Activated CD8-positive, alpha-beta T cell treated with anti-CD3 and anti-CD28 coated beads for 36 hours (primary cell): ENCODE measurements around the gene CDKN1A. TPM values are rescaled to one million over a fixed set of nuclear protein-coding genes. Genes with fewer than 3 reads are reported as not detected.

Experiments
- ATAC-seq: fragments of 200-7000 bp; cut with Tn5 transposase; one replicate; pipeline ENCODE4 v1.10.0; 2021; ENCODE audit warnings: mild to moderate bottlenecking, moderate library complexity
- CTCF ChIA-PET: fragments of 350-600 bp; sonication (Branson Sonifier 250); formaldehyde crosslinking; loops from one replicate; lab custom pipeline; 2021; ENCODE audit warnings: antibody characterized with exemption; lab: Charles Lee
- POLR2A ChIA-PET: fragments of 350-600 bp; sonication (Branson Sonifier 250); formaldehyde crosslinking; loops from one replicate; lab custom pipeline; 2021; ENCODE audit warnings: antibody characterized with exemption; lab: Charles Lee
- DNase-seq: peaks from one replicate; pipeline ENCODE4 v3.0.0-alpha.2; 2020
- H3K27ac Mint-ChIP-seq: one replicate; pipeline ENCODE4 v1.8.0; 2021; ENCODE audit warnings: mild to moderate bottlenecking, mixed read lengths
- H3K27me3 Mint-ChIP-seq: one replicate; pipeline ENCODE4 v1.8.0; 2021; ENCODE audit warnings: mixed read lengths
- H3K36me3 Mint-ChIP-seq: one replicate; pipeline ENCODE4 v1.8.0; 2021; ENCODE audit warnings: low read depth, mixed read lengths
- H3K4me1 Mint-ChIP-seq: one replicate; pipeline ENCODE4 v1.8.0; 2021; ENCODE audit warnings: low read depth, mixed read lengths
- H3K4me3 Mint-ChIP-seq: one replicate; pipeline ENCODE4 v1.8.0; 2021; ENCODE audit warnings: mild to moderate bottlenecking, moderate library complexity, mixed read lengths
- H3K9me3 Mint-ChIP-seq: one replicate; pipeline ENCODE4 v1.8.0; 2021; ENCODE audit warnings: mixed read lengths
- CTCF ChIP-seq: fragments of 200-600 bp; IDR thresholded peaks from one replicate; pipeline ENCODE4 v1.8.0; 2022; ENCODE audit warnings: antibody characterized with exemption, mild to moderate bottlenecking
- intact Hi-C: fragments of 100-400 bp; cut with micrococcal nuclease; formaldehyde crosslinking; loops from one replicate; pipeline ENCODE4 v1.10.0; 2022
- total RNA-seq, 2 experiments: library from RNA; stranded (reverse); gene quantifications; one replicate each; pipeline ENCODE4 v1.2.3, GENCODE V29; 2021

CDKN1A gene
- total RNA-seq, 2 experiments from 2014 or later: 42.3 to 47.4 TPM

- DNase-seq (no peak), ATAC-seq (no peak)
- peak overlapping the region; percentile 91 for H3K4me3 Mint-ChIP-seq
- ChIA-PET CTCF (interaction anchor here (0.6 to 6.8 kb wide), 5 partner anchors 9 to 82 kb away, joined by 3 to 36 read pairs (median 3); no protein-coding TSS in a partner anchor), POLR2A (interaction anchor here (0.9 kb wide), 1 partner anchor 14 kb away, joined by 3 read pairs; no protein-coding TSS in a partner anchor)
- intact Hi-C loops: no loop called here
- no peaks in the 10 kb centered on the region for H3K9me3 Mint-ChIP-seq
- H3K27ac Mint-ChIP-seq: peak overlapping the region; percentile 73
- H3K27me3 Mint-ChIP-seq: peaks cover 4% of the 10 kb centered on the region
- TF ChIP-seq CTCF: no peak
- H3K4me1 Mint-ChIP-seq: peaks cover 33% of the 10 kb centered on the region
- peaks cover 13% of the 10 kb centered on the region for H3K36me3 Mint-ChIP-seq
Observed at GRCh38 chr6:36676141-36677058, 2.1 kb upstream of the CDKN1A start.

GRCh38 chr6:36677059-36677749 is 1.3 kb upstream of the CDKN1A start:
- peak overlapping the region; percentile 59 for H3K27ac Mint-ChIP-seq

GRCh38 chr6:36677753-36678487 is 594 bp upstream of the CDKN1A start:
- intact Hi-C loops: no loop called here
- peak overlapping the region; percentile 91 for H3K4me3 Mint-ChIP-seq
- ChIA-PET POLR2A (interaction anchor here (1.0 to 2.5 kb wide), 4 partner anchors 10 to 80 kb away, joined by 3 to 8 read pairs (median 4); no protein-coding TSS in a partner anchor), CTCF (interaction anchor here (1.0 to 6.8 kb wide), 8 partner anchors 13 to 104 kb away, joined by 3 to 36 read pairs (median 4); no protein-coding TSS in a partner anchor)
- ATAC-seq (no peak), DNase-seq (no peak)
- peaks cover 16% of the 10 kb centered on the region for H3K36me3 Mint-ChIP-seq
- H3K27ac Mint-ChIP-seq: peak overlapping the region; percentile 36
- peaks cover 44% of the 10 kb centered on the region for H3K4me1 Mint-ChIP-seq
- TF ChIP-seq CTCF: no peak
- H3K9me3 Mint-ChIP-seq: no peaks in the 10 kb centered on the region
- peaks cover 4% of the 10 kb centered on the region for H3K27me3 Mint-ChIP-seq

More at GRCh38 chr6:36677059-36677749, 1.3 kb upstream of the CDKN1A start:
- Mint-ChIP-seq H3K4me1 (peaks cover 37% of the 10 kb centered on the region), H3K27me3 (peaks cover 4% of the 10 kb centered on the region), H3K9me3 (no peaks in the 10 kb centered on the region), H3K4me3 (peak overlapping the region; percentile 91), H3K36me3 (peaks cover 13% of the 10 kb centered on the region)
- DNase-seq (no peak), ATAC-seq (no peak)
- TF ChIP-seq CTCF: no peak
- ChIA-PET POLR2A (interaction anchor here (0.9 kb wide), 1 partner anchor 15 kb away, joined by 3 read pairs; no protein-coding TSS in a partner anchor), CTCF (interaction anchor here (1.0 to 6.8 kb wide), 4 partner anchors 10 to 81 kb away, joined by 3 to 36 read pairs (median 4); no protein-coding TSS in a partner anchor)
- intact Hi-C loops: no loop called here

GRCh38 chr6:36679043-36679833 is 724 bp downstream of the CDKN1A start:
- Mint-ChIP-seq H3K27me3 (peaks cover 4% of the 10 kb centered on the region), H3K9me3 (no peaks in the 10 kb centered on the region), H3K36me3 (peaks cover 27% of the 10 kb centered on the region), H3K27ac (peak overlapping the region; percentile 72), H3K4me3 (peak overlapping the region; percentile 91), H3K4me1 (peaks cover 55% of the 10 kb centered on the region)
- TF ChIP-seq CTCF: no peak
- POLR2A ChIA-PET: interaction anchor here (0.6 to 2.5 kb wide), 16 partner anchors 9 to 105 kb away, joined by 3 to 9 read pairs (median 4); no protein-coding TSS in a partner anchor
- DNase-seq (no peak), ATAC-seq (no peak)
- CTCF ChIA-PET: interaction anchor here (0.7 to 6.8 kb wide), 13 partner anchors 10 to 103 kb away, joined by 3 to 36 read pairs (median 4); no protein-coding TSS in a partner anchor
- intact Hi-C loops: no loop called here
